Nephron (organoid): ENCODE data around the gene VANGL2.

Experiments used
- H3K27ac Mint-ChIP-seq, 3 experiments: 2 replicates each; pipeline ENCODE4 v1.8.0; 2020; ENCODE audit warnings: mixed read lengths in 3 of 3, mild to moderate bottlenecking in 2 of 3, moderate library complexity in 1 of 3
- H3K27me3 Mint-ChIP-seq: 2 replicates; pipeline ENCODE4 v1.8.0; 2021; ENCODE audit warnings: low read depth, mild to moderate bottlenecking, moderate library complexity, mixed read lengths
- H3K36me3 Mint-ChIP-seq: 2 replicates; pipeline ENCODE4 v1.8.0; 2020; ENCODE audit warnings: low read depth, mixed read lengths
- H3K4me1 Mint-ChIP-seq: 2 replicates; pipeline ENCODE4 v1.8.0; 2020; ENCODE audit warnings: mixed read lengths
- H3K4me3 Mint-ChIP-seq, 3 experiments: 2 replicates each; pipeline ENCODE4 v1.8.0; 2020; ENCODE audit warnings: mild to moderate bottlenecking in 3 of 3, mixed read lengths in 3 of 3, moderate library complexity in 2 of 3
- H3K9me3 Mint-ChIP-seq: 2 replicates; pipeline ENCODE4 v1.8.0; 2020; ENCODE audit warnings: mixed read lengths
- CTCF ChIP-seq, 3 experiments: fragments of 200-600 bp; sonication (generic); IDR thresholded peaks; one replicate each; pipeline ENCODE4 v1.5.0; 2021; ENCODE audit warnings: antibody characterized with exemption in 3 of 3; ENCODE audit not compliant: unreplicated experiment in 3 of 3

The VANGL2 gene

DNA sequence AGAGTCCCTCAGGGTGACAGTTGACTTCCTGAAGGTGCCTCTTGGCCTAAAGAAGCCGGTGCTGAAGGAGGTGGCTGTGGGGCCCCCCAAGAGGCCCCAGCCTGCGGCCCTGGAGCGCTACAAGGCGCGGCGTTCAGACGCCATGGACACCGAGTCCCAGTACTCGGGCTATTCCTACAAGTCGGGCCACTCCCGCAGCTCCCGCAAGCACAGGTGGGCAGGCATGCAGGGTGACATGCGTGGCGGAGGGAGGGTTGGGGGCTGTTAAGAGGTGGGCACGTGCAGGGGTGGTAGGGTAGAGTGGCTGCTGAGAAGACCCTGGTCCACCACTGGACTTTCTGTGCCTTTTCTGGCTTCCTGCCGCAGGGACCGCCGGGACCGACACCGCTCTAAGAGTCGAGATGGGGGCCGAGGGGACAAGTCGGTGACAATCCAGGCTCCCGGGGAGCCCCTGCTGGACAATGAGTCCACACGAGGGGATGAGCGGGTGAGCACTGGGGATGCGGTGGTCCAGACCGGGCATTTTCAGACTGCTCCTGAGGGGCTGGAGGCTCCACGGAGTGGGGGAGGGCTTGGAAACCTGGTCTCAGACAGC lies 15.4 kb downstream of the VANGL2 start:
- Mint-ChIP-seq H3K4me1 (peaks cover 24% of the 10 kb centered on the region), H3K36me3 (peaks cover 28% of the 10 kb centered on the region), H3K9me3 (no peaks in the 10 kb centered on the region), H3K27ac (no peak overlapping the region), H3K27me3 (no peaks in the 10 kb centered on the region), H3K4me3 (no peak overlapping the region)
- no peak for TF ChIP-seq CTCF (IDR thresholded peaks at IDR 0.05; ENCODE audit: unreplicated experiment in 3 of 3)

DNA sequence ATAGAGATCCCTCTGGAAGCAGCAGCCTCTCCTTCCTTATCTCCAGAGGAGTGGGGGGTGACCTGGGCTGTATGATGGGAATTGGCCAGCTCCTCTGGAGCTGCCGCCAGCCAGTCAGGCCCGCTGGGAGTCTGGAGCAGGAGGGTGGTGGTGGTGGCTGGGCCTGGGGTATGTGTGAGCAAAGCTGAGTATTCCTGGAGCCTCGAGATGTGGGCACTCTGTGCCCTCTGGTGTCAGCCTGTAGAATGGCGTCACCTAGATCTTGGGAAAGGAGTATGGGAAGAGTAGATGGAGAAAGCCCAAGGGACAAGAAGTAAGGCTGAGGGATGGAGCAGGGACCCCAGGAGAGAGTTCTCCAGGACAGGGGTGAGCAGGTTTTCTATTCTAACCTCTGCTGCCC lies 16.0 kb downstream of the VANGL2 start:
- no peak overlapping the region for H3K27ac Mint-ChIP-seq
- peak in 2 of 3 experiments; percentile 26 to 30 for TF ChIP-seq CTCF (IDR thresholded peaks at IDR 0.05; ENCODE audit: unreplicated experiment in 3 of 3)
- H3K4me3 Mint-ChIP-seq = no peak overlapping the region
- H3K36me3 Mint-ChIP-seq = peaks cover 34% of the 10 kb centered on the region
- no peaks in the 10 kb centered on the region for H3K9me3 Mint-ChIP-seq
- H3K27me3 Mint-ChIP-seq = no peaks in the 10 kb centered on the region
- H3K4me1 Mint-ChIP-seq = peaks cover 18% of the 10 kb centered on the region

GRCh38 chr1:160418483-160418882 lies 18.1 kb downstream of the VANGL2 start:
- peaks cover 12% of the 10 kb centered on the region for H3K4me1 Mint-ChIP-seq
- H3K9me3 Mint-ChIP-seq = no peaks in the 10 kb centered on the region
- no peak overlapping the region for H3K4me3 Mint-ChIP-seq
- H3K27ac Mint-ChIP-seq = no peak overlapping the region
- H3K36me3 Mint-ChIP-seq = peaks cover 53% of the 10 kb centered on the region
- TF ChIP-seq CTCF (IDR thresholded peaks at IDR 0.05; ENCODE audit: unreplicated experiment in 3 of 3) = no peak
- no peaks in the 10 kb centered on the region for H3K27me3 Mint-ChIP-seq

DNA sequence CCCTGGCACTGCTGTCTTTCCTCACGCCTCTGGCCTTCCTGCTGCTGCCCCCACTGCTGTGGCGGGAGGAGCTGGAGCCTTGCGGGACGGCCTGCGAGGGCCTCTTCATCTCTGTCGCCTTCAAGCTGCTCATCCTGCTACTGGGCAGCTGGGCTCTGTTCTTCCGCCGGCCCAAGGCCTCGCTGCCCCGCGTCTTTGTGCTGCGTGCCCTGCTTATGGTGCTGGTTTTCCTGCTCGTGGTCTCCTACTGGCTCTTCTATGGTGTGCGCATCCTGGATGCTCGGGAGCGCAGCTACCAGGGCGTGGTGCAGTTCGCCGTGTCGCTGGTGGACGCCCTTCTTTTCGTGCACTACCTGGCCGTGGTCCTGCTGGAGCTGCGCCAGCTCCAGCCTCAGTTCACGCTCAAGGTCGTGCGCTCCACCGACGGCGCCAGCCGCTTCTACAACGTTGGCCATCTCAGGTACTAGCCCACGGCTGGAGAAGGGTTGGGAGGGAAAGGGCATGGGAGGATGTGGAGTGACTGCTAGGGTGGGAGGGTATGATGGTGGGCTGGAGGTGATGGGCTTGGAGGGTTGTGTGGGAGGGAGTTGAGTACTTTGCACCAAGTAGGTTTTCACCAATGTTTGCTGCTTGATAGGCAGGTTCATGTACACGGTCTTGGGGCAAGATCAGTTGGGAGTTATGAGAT lies 18.9 kb downstream of the VANGL2 start:
- no peak overlapping the region for H3K4me3 Mint-ChIP-seq
- TF ChIP-seq CTCF (IDR thresholded peaks at IDR 0.05; ENCODE audit: unreplicated experiment in 3 of 3) = no peak
- peaks cover 57% of the 10 kb centered on the region for H3K36me3 Mint-ChIP-seq
- H3K27me3 Mint-ChIP-seq = no peaks in the 10 kb centered on the region
- H3K4me1 Mint-ChIP-seq = peaks cover 4% of the 10 kb centered on the region
- no peaks in the 10 kb centered on the region for H3K9me3 Mint-ChIP-seq
- H3K27ac Mint-ChIP-seq = no peak overlapping the region

GRCh38 chr1:160419838-160420169 lies 19.4 kb downstream of the VANGL2 start:
- TF ChIP-seq CTCF (IDR thresholded peaks at IDR 0.05; ENCODE audit: unreplicated experiment in 3 of 3) = no peak
- Mint-ChIP-seq H3K27ac (no peak overlapping the region), H3K4me3 (no peak overlapping the region), H3K27me3 (no peaks in the 10 kb centered on the region), H3K4me1 (no peaks in the 10 kb centered on the region), H3K36me3 (peaks cover 62% of the 10 kb centered on the region), H3K9me3 (no peaks in the 10 kb centered on the region)
